ENCODE data around the gene CDH13.

CDH13 gene

GRCh38 chr16:82814059-82814458, 187.3 kb downstream of the CDH13 start:
- Histone ChIP-seq H3K27ac (ENCODE audit: low read depth, low read length) (no peak overlapping the region), H3K9me3 (ENCODE audit: insufficient read depth, low read depth, low read length) (no peaks in the 10 kb centered on the region), H3K79me1 (ENCODE audit: low read length) (no peaks in the 10 kb centered on the region), H2AK5ac (ENCODE audit: low read length) (no peak overlapping the region), H4K12ac (ENCODE audit: low read depth, low read length) (no peak overlapping the region), H3K4me2 (ENCODE audit: low read length) (no peak overlapping the region), H4K91ac (ENCODE audit: low read depth, low read length) (no peak overlapping the region), H3K27me3 (ENCODE audit: insufficient read depth, low read length) (no peaks in the 10 kb centered on the region), H4K8ac (ENCODE audit: low read depth, low read length) (no peak overlapping the region), H3K4ac (ENCODE audit: low read depth, low read length) (no peak overlapping the region), H3K36me3 (ENCODE audit: control insufficient read depth in 1 of 2, insufficient read depth in 2 of 2, low read length in 2 of 2) (no peaks in the 10 kb centered on the region), H3K4me3 (ENCODE audit: low read depth, low read length) (no peak overlapping the region), H3K14ac (ENCODE audit: low read length) (no peak overlapping the region), H2BK120ac (ENCODE audit: insufficient read depth, low read length, poor library complexity) (no peak overlapping the region), H2BK12ac (ENCODE audit: low read length) (no peak overlapping the region), H3K18ac (ENCODE audit: low read length) (no peak overlapping the region), H3K9ac (ENCODE audit: low read length) (no peak overlapping the region), H2AFZ (ENCODE audit: insufficient read depth, low read length, poor library complexity) (no peak overlapping the region), H3K79me2 (ENCODE audit: control insufficient read depth, insufficient read depth, low read length, poor library complexity) (no peaks in the 10 kb centered on the region), H3K4me1 (ENCODE audit: control insufficient read depth in 1 of 2, insufficient read depth in 2 of 2, low read length in 2 of 2) (no peaks in the 10 kb centered on the region), H3K23ac (ENCODE audit: low read length) (no peak overlapping the region), H2BK5ac (ENCODE audit: low read depth, low read length, poor library complexity) (no peak overlapping the region)
- WGBS (ENCODE audit: extremely low coverage, insufficient coverage, insufficient read length), result no CpG with 5 or more reads among the region's 3 CpGs
- DNase-seq, result no peak

DNA sequence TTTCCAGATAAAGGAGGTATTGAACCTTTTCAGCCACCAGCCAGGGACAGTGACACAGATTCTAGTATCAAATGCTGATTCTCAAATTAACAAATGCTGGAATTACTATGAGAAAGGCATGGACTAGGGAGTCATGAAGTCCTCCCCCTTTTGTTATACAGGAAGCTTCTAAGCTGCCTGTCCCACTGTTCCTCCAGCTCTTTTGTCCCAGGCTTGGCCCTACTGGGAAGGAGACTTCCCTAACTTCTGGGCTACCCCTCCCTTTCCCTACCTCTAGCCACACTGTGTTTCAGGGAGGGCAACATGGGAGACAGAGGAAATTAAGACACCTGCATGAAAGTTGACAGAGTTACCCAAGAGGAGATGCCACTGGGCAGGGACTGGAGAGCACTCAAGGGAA, 192.5 kb downstream of the CDH13 start:
- Histone ChIP-seq H3K18ac (ENCODE audit: low read length) (no peak overlapping the region), H3K4ac (ENCODE audit: low read depth, low read length) (no peak overlapping the region), H2BK12ac (ENCODE audit: low read length) (no peak overlapping the region)

GRCh38 chr16:82820855-82821254, 194.1 kb downstream of the CDH13 start:
- Histone ChIP-seq H2AK5ac (ENCODE audit: low read length) (no peak overlapping the region), H3K4me3 (ENCODE audit: low read depth, low read length) (no peak overlapping the region), H4K91ac (ENCODE audit: low read depth, low read length) (no peak overlapping the region), H3K79me2 (ENCODE audit: control insufficient read depth, insufficient read depth, low read length, poor library complexity) (no peaks in the 10 kb centered on the region), H2BK12ac (ENCODE audit: low read length) (no peak overlapping the region), H3K27ac (ENCODE audit: low read depth, low read length) (no peak overlapping the region), H3K4ac (ENCODE audit: low read depth, low read length) (no peak overlapping the region), H3K36me3 (ENCODE audit: control insufficient read depth in 1 of 2, insufficient read depth in 2 of 2, low read length in 2 of 2) (no peaks in the 10 kb centered on the region), H3K79me1 (ENCODE audit: low read length) (no peaks in the 10 kb centered on the region), H2AFZ (ENCODE audit: insufficient read depth, low read length, poor library complexity) (no peak overlapping the region), H3K23ac (ENCODE audit: low read length) (no peak overlapping the region), H3K4me2 (ENCODE audit: low read length) (no peak overlapping the region), H4K8ac (ENCODE audit: low read depth, low read length) (no peak overlapping the region), H3K4me1 (ENCODE audit: control insufficient read depth in 1 of 2, insufficient read depth in 2 of 2, low read length in 2 of 2) (no peaks in the 10 kb centered on the region), H2BK5ac (ENCODE audit: low read depth, low read length, poor library complexity) (no peak overlapping the region), H3K14ac (ENCODE audit: low read length) (no peak overlapping the region), H4K12ac (ENCODE audit: low read depth, low read length) (no peak overlapping the region), H3K27me3 (ENCODE audit: insufficient read depth, low read length) (no peaks in the 10 kb centered on the region), H3K18ac (ENCODE audit: low read length) (no peak overlapping the region), H3K9ac (ENCODE audit: low read length) (no peak overlapping the region), H3K9me3 (ENCODE audit: insufficient read depth, low read depth, low read length) (no peaks in the 10 kb centered on the region), H2BK120ac (ENCODE audit: insufficient read depth, low read length, poor library complexity) (no peak overlapping the region)
- DNase-seq, result no peak
- no CpG with 5 or more reads among the region's 2 CpGs for WGBS (ENCODE audit: extremely low coverage, insufficient coverage, insufficient read length)

More for the DNA sequence above, 192.5 kb downstream of the CDH13 start:
- Histone ChIP-seq H2AFZ (ENCODE audit: insufficient read depth, low read length, poor library complexity) (no peak overlapping the region), H3K36me3 (ENCODE audit: control insufficient read depth in 1 of 2, insufficient read depth in 2 of 2, low read length in 2 of 2) (no peaks in the 10 kb centered on the region), H3K27ac (ENCODE audit: low read depth, low read length) (no peak overlapping the region), H3K27me3 (ENCODE audit: insufficient read depth, low read length) (no peaks in the 10 kb centered on the region), H4K12ac (ENCODE audit: low read depth, low read length) (no peak overlapping the region), H3K4me3 (ENCODE audit: low read depth, low read length) (no peak overlapping the region), H2BK5ac (ENCODE audit: low read depth, low read length, poor library complexity) (no peak overlapping the region), H3K9ac (ENCODE audit: low read length) (no peak overlapping the region), H3K23ac (ENCODE audit: low read length) (no peak overlapping the region), H3K79me2 (ENCODE audit: control insufficient read depth, insufficient read depth, low read length, poor library complexity) (no peaks in the 10 kb centered on the region), H2BK120ac (ENCODE audit: insufficient read depth, low read length, poor library complexity) (no peak overlapping the region), H4K91ac (ENCODE audit: low read depth, low read length) (no peak overlapping the region), H3K9me3 (ENCODE audit: insufficient read depth, low read depth, low read length) (no peaks in the 10 kb centered on the region), H3K4me1 (ENCODE audit: control insufficient read depth in 1 of 2, insufficient read depth in 2 of 2, low read length in 2 of 2) (no peaks in the 10 kb centered on the region), H3K14ac (ENCODE audit: low read length) (no peak overlapping the region), H3K4me2 (ENCODE audit: low read length) (no peak overlapping the region), H4K8ac (ENCODE audit: low read depth, low read length) (no peak overlapping the region), H2AK5ac (ENCODE audit: low read length) (no peak overlapping the region), H3K79me1 (ENCODE audit: low read length) (no peaks in the 10 kb centered on the region)
- DNase-seq, result no peak

GRCh38 chr16:82824408-82824807, 197.6 kb downstream of the CDH13 start:
- H3K36me3 ChIP-seq (ENCODE audit: control insufficient read depth in 1 of 2, insufficient read depth in 2 of 2, low read length in 2 of 2), result no peaks in the 10 kb centered on the region
- no peak overlapping the region for H2BK5ac ChIP-seq (ENCODE audit: low read depth, low read length, poor library complexity)
- no peak overlapping the region for H2AK5ac ChIP-seq (ENCODE audit: low read length)
- no peak overlapping the region for H3K18ac ChIP-seq (ENCODE audit: low read length)
- H4K91ac ChIP-seq (ENCODE audit: low read depth, low read length), result no peak overlapping the region
- H3K4ac ChIP-seq (ENCODE audit: low read depth, low read length), result no peak overlapping the region
- no peak overlapping the region for H3K4me2 ChIP-seq (ENCODE audit: low read length)
- H4K8ac ChIP-seq (ENCODE audit: low read depth, low read length), result no peak overlapping the region
- no peaks in the 10 kb centered on the region for H3K9me3 ChIP-seq (ENCODE audit: insufficient read depth, low read depth, low read length)
- no peak overlapping the region for H3K27ac ChIP-seq (ENCODE audit: low read depth, low read length)
- no peak for DNase-seq
- WGBS (ENCODE audit: extremely low coverage, insufficient coverage, insufficient read length), result no CpG with 5 or more reads among the region's 5 CpGs
- no peaks in the 10 kb centered on the region for H3K79me2 ChIP-seq (ENCODE audit: control insufficient read depth, insufficient read depth, low read length, poor library complexity)
- H3K14ac ChIP-seq (ENCODE audit: low read length), result no peak overlapping the region
- H2BK120ac ChIP-seq (ENCODE audit: insufficient read depth, low read length, poor library complexity), result no peak overlapping the region
- H4K12ac ChIP-seq (ENCODE audit: low read depth, low read length), result no peak overlapping the region
- no peak overlapping the region for H3K23ac ChIP-seq (ENCODE audit: low read length)
- no peak overlapping the region for H3K4me3 ChIP-seq (ENCODE audit: low read depth, low read length)
- no peak overlapping the region for H2BK12ac ChIP-seq (ENCODE audit: low read length)
- H2AFZ ChIP-seq (ENCODE audit: insufficient read depth, low read length, poor library complexity), result no peak overlapping the region
- H3K27me3 ChIP-seq (ENCODE audit: insufficient read depth, low read length), result no peaks in the 10 kb centered on the region
- H3K4me1 ChIP-seq (ENCODE audit: control insufficient read depth in 1 of 2, insufficient read depth in 2 of 2, low read length in 2 of 2), result no peaks in the 10 kb centered on the region
- no peaks in the 10 kb centered on the region for H3K79me1 ChIP-seq (ENCODE audit: low read length)
- H3K9ac ChIP-seq (ENCODE audit: low read length), result no peak overlapping the region

All from trophoblast cell (in vitro differentiated cells and primary cell).